HepG2 (cell line): Measurements from ENCODE around the gene MYOM1. TPM values are rescaled to one million over a fixed set of nuclear protein-coding genes. Genes with fewer than 3 reads are reported as not detected.

ENCODE experiments used
- IRF9 ChIP-seq: sonication (generic); formaldehyde crosslinking; IDR thresholded peaks from 2 replicates; pipeline ENCODE4 v1.8.0; 2022; ENCODE audit warnings: missing genetic modification reagents, mild to moderate bottlenecking, borderline replicate concordance
- NFIB ChIP-seq: sonication (generic); formaldehyde crosslinking; IDR thresholded peaks from 2 replicates; pipeline ENCODE4 v1.9.0; 2021; ENCODE audit warnings: missing genetic modification reagents, mild to moderate bottlenecking, borderline replicate concordance
- SATB2 ChIP-seq: sonication (generic); formaldehyde crosslinking; IDR thresholded peaks from 2 replicates; pipeline ENCODE4 v1.5.0; 2020; ENCODE audit warnings: missing genetic modification reagents
- THAP9 ChIP-seq: sonication (generic); formaldehyde crosslinking; IDR thresholded peaks from 2 replicates; pipeline ENCODE4; 2020; ENCODE audit warnings: missing genetic modification reagents, mild to moderate bottlenecking, borderline replicate concordance
- TMF1 ChIP-seq: sonication (generic); formaldehyde crosslinking; IDR thresholded peaks from 2 replicates; pipeline ENCODE4 v1.8.1; 2022; ENCODE audit warnings: low read depth, missing genetic modification reagents
- ZFP1 ChIP-seq: IDR thresholded peaks from 2 replicates; pipeline ENCODE4 v1.6.1; 2016
- ZHX1 ChIP-seq: sonication (generic); formaldehyde crosslinking; IDR thresholded peaks from 2 replicates; pipeline ENCODE4 v1.8.1; 2022; ENCODE audit warnings: low read depth, mild to moderate bottlenecking, missing genetic modification reagents
- ZNF362 ChIP-seq: sonication (generic); formaldehyde crosslinking; IDR thresholded peaks from 2 replicates; pipeline ENCODE4 v1.4.0; 2020; ENCODE audit warnings: missing genetic modification reagents, mild to moderate bottlenecking, borderline replicate concordance
- ZNF737 ChIP-seq: sonication (generic); formaldehyde crosslinking; IDR thresholded peaks from 2 replicates; pipeline ENCODE4 v1.5.0; 2020; ENCODE audit warnings: missing genetic modification reagents, mild to moderate bottlenecking, borderline replicate concordance
- ZSCAN12 ChIP-seq: sonication (generic); formaldehyde crosslinking; IDR thresholded peaks from 2 replicates; pipeline ENCODE4 v1.9.0; 2021; ENCODE audit warnings: mild to moderate bottlenecking, missing genetic modification reagents
- ZSCAN20 ChIP-seq: sonication (generic); formaldehyde crosslinking; IDR thresholded peaks from 2 replicates; pipeline ENCODE4 v1.4.0; 2020; ENCODE audit warnings: missing genetic modification reagents, mild to moderate bottlenecking, borderline replicate concordance
- polyA plus RNA-seq, 8 experiments: library from polyadenylated mRNA; depleted of rRNA in 3 of 8; stranded (reverse) in 7 of 8; unstranded in 1 of 8; fragments of >200 nt; fragmentation: Illumina TruSeq in 4 of 8; extraction: Trizol in 4 of 8; gene quantifications; 2 replicates each; pipeline versions ENCODE4 v1.2.1 to v1.2.3, GENCODE V29; 2011 to 2016; ENCODE audit warnings: low read depth in 4 of 8, missing spikeins in 1 of 8, mixed read lengths in 1 of 8; ENCODE audit not compliant: insufficient read depth in 1 of 8
- total RNA-seq, 5 experiments: library from RNA; depleted of rRNA; stranded (reverse); fragments of >200 nt; fragmentation: Illumina TruSeq; extraction: Trizol; gene quantifications; 2 replicates each; pipeline ENCODE4 v1.2.3, GENCODE V29; 2016; ENCODE audit warnings: low read depth in 1 of 5
- TF ChIP-seq, protein P1 (sequence below): sonication (generic); formaldehyde crosslinking; IDR thresholded peaks from 2 replicates; pipeline ENCODE4 v1.4.0; 2020; ENCODE audit warnings: missing genetic modification reagents
- TF ChIP-seq, protein P2 (sequence below), 2 experiments: sonication (generic) in 1 of 2; formaldehyde crosslinking in 1 of 2; IDR thresholded peaks; 2 replicates each; pipeline versions ENCODE4 v1.4.0 to v1.6.1; 2016 to 2020; ENCODE audit warnings: borderline replicate concordance in 1 of 2, low read depth in 1 of 2, mild to moderate bottlenecking in 1 of 2, missing genetic modification reagents in 1 of 2
- TF ChIP-seq, protein P3 (sequence below): sonication (generic); formaldehyde crosslinking; IDR thresholded peaks from 2 replicates; pipeline ENCODE4 v1.8.0; 2022; ENCODE audit warnings: mild to moderate bottlenecking, missing genetic modification reagents, moderate library complexity

Gene MYOM1
- total and polyA plus RNA-seq, 2 of the 13 experiments (the other 11 are each of a cell fraction or from before 2014, with no cell fraction given): 0.46 to 0.98 TPM

GRCh38 chr18:3074087-3074486, 145.7 kb downstream of the MYOM1 start (continued):
- no peak for TF ChIP-seq ZNF737
- no peak for TF ChIP-seq ZSCAN20 (CRISPR knock-in tag)
- TF ChIP-seq ZFP1 (CRISPR knock-in tag): no peak
- TF ChIP-seq, protein P1, sequence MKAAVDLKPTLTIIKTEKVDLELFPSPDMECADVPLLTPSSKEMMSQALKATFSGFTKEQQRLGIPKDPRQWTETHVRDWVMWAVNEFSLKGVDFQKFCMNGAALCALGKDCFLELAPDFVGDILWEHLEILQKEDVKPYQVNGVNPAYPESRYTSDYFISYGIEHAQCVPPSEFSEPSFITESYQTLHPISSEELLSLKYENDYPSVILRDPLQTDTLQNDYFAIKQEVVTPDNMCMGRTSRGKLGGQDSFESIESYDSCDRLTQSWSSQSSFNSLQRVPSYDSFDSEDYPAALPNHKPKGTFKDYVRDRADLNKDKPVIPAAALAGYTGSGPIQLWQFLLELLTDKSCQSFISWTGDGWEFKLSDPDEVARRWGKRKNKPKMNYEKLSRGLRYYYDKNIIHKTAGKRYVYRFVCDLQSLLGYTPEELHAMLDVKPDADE (CRISPR knock-in tag): no peak
- TF ChIP-seq ZNF362 (CRISPR knock-in tag): no peak
- TF ChIP-seq, protein P2, sequence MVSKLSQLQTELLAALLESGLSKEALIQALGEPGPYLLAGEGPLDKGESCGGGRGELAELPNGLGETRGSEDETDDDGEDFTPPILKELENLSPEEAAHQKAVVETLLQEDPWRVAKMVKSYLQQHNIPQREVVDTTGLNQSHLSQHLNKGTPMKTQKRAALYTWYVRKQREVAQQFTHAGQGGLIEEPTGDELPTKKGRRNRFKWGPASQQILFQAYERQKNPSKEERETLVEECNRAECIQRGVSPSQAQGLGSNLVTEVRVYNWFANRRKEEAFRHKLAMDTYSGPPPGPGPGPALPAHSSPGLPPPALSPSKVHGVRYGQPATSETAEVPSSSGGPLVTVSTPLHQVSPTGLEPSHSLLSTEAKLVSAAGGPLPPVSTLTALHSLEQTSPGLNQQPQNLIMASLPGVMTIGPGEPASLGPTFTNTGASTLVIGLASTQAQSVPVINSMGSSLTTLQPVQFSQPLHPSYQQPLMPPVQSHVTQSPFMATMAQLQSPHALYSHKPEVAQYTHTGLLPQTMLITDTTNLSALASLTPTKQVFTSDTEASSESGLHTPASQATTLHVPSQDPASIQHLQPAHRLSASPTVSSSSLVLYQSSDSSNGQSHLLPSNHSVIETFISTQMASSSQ (IDR thresholded peaks at IDR 0.05; ENCODE audit: low read depth): no peak
- TF ChIP-seq, protein P2 (CRISPR knock-in tag; IDR thresholded peaks at IDR 0.05; ENCODE audit: borderline replicate concordance): no peak
- TF ChIP-seq ZHX1 (CRISPR knock-in tag): no peak
- TF ChIP-seq ZSCAN12: no peak
- TF ChIP-seq THAP9 (CRISPR knock-in tag): no peak
- TF ChIP-seq, protein P3, sequence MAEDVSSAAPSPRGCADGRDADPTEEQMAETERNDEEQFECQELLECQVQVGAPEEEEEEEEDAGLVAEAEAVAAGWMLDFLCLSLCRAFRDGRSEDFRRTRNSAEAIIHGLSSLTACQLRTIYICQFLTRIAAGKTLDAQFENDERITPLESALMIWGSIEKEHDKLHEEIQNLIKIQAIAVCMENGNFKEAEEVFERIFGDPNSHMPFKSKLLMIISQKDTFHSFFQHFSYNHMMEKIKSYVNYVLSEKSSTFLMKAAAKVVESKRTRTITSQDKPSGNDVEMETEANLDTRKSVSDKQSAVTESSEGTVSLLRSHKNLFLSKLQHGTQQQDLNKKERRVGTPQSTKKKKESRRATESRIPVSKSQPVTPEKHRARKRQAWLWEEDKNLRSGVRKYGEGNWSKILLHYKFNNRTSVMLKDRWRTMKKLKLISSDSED (CRISPR knock-in tag): no peak
- no peak for TF ChIP-seq TMF1
- no peak for TF ChIP-seq SATB2 (CRISPR knock-in tag)
- TF ChIP-seq NFIB (CRISPR knock-in tag): no peak
- no peak for TF ChIP-seq IRF9 (CRISPR knock-in tag)
